ENCODE measurements around the gene KIF4A. TPM values are rescaled to one million over a fixed set of nuclear protein-coding genes. Genes with fewer than 3 reads are reported as not detected.
"Not testable (repeated sequence)": the region's sequence is repeated elsewhere in the genome, so short reads cannot be mapped to it uniquely, and the experiment has no call there.

The KIF4A gene
- total and polyA plus RNA-seq, 9 of the 15 experiments (the other 6 are each of a cell fraction or from before 2014, with no cell fraction given), result 13.0 to 42.7 (median 35.9) TPM

- no peak for ATAC-seq
- intact Hi-C loops (cut with micrococcal nuclease), result no loop called here
- no peak overlapping the region for H3K4me2 ChIP-seq (ENCODE audit: insufficient read depth, low read length)
Observed at GRCh38 chrX:70322784-70323183, 32.9 kb downstream of the KIF4A start.

DNA sequence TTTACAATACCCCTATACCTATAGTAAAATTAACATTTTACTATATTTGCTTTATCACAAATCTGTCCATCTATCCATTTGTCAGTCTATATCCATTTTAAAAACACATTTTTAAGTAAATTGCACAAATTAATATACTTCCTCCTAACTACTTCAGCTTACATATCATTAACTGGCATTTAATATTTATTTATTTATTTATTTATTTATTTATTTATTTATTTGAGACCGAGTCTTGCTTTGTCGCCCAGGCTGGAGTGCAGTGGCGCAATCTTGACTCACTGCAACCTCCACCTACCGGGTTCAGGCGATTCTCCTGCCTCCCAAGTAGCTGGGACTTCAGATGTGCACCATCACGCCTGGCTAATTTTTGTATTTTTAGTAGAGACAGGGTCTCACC lies 33.7 kb downstream of the KIF4A start:
- CTCF ChIA-PET (ENCODE audit: low intra/inter-chr PET ratio); FAIRE-seq: not testable (repeated sequence)
- WGBS (ENCODE audit: insufficient coverage, low coverage, missing lambda C conversion rate), result 92% methylated on average over 6 of the region's 6 CpGs

More at GRCh38 chrX:70322784-70323183, 32.9 kb downstream of the KIF4A start:
- H3K4me3 ChIP-seq, result no peak overlapping the region
- in situ Hi-C loops (cut with MboI), result no loop called here
- WGBS (ENCODE audit: insufficient coverage, low coverage, missing lambda C conversion rate), result 90% methylated on average over 4 of the region's 4 CpGs
- no TSS peak for BruUV-seq (replicated peaks)
- H3K4me1 ChIP-seq (replicated peaks in 1 of 2; ENCODE audit: control insufficient read depth in 2 of 2, insufficient read depth in 2 of 2, low read length in 2 of 2), result no peaks in the 10 kb centered on the region
- no peaks in the 10 kb centered on the region for H3K9me3 ChIP-seq (replicated peaks; ENCODE audit: control insufficient read depth, insufficient read depth, low read depth, low read length)
- no peaks in the 10 kb centered on the region for H3K9me1 ChIP-seq (ENCODE audit: control insufficient read depth, insufficient read depth, low read length)
- no peak overlapping the region for H2AFZ ChIP-seq (ENCODE audit: low read depth, low read length)
- no peak for FAIRE-seq
- CTCF ChIA-PET (ENCODE audit: low intra/inter-chr PET ratio), result no interaction called here
- no peak overlapping the region for H3K9ac ChIP-seq (ENCODE audit: insufficient read depth in 1 of 2, low read depth in 2 of 2, low read length in 2 of 2)
- POLR2A ChIA-PET, result no interaction called here
- H3K27me3 ChIP-seq (ENCODE audit: control insufficient read depth in 2 of 2, insufficient read depth in 2 of 2, low read length in 2 of 2), result no peaks in the 10 kb centered on the region
- H3K27ac ChIP-seq (ENCODE audit: extremely low read depth, low read depth, low read length), result no peak overlapping the region
- H3K79me2 ChIP-seq (ENCODE audit: control insufficient read depth, insufficient read depth, low read length), result no peaks in the 10 kb centered on the region
- H4K20me1 ChIP-seq (replicated peaks; ENCODE audit: control insufficient read depth, insufficient read depth, low read length), result no peaks in the 10 kb centered on the region
- no peak for DNase-seq (ENCODE audit: extremely low read depth in 1 of 4, low spot score in 3 of 4)
- no peak for TF ChIP-seq HSF4 (CRISPR knock-in tag; IDR thresholded peaks at IDR 0.05; ENCODE audit: borderline replicate concordance)
- no peak for TF ChIP-seq CBX5 (IDR thresholded peaks at IDR 0.05; ENCODE audit: borderline replicate concordance, low read depth)
- no peak for TF ChIP-seq RBM22 (IDR thresholded peaks at IDR 0.05; ENCODE audit: low read depth, low read length, poor library complexity, severe bottlenecking)
- no peak for TF ChIP-seq TEAD4 (IDR thresholded peaks at IDR 0.05; ENCODE audit: low read length)
- no peak for TF ChIP-seq TEAD4 (CRISPR knock-in tag; IDR thresholded peaks at IDR 0.05; ENCODE audit: borderline replicate concordance)
- TF ChIP-seq PRDM10 (IDR thresholded peaks at IDR 0.05; ENCODE audit: partially characterized antibody), result no peak
- TF ChIP-seq TEAD2 (tag; IDR thresholded peaks at IDR 0.05), result no peak
- TF ChIP-seq HES1 (IDR thresholded peaks at IDR 0.05; ENCODE audit: low read depth), result no peak
- no peak for TF ChIP-seq PHF21A (IDR thresholded peaks at IDR 0.05; ENCODE audit: borderline replicate concordance, low read depth)
- no peak for TF ChIP-seq SRSF9 (IDR thresholded peaks at IDR 0.05; ENCODE audit: borderline replicate concordance, low read depth, low read length)
- TF ChIP-seq WHSC1 (IDR thresholded peaks at IDR 0.05; ENCODE audit: low read length), result no peak
- peaks cover 2% of the 10 kb centered on the region; the same call in 1 of the 3 replicates for H3K36me3 ChIP-seq (ENCODE audit: control insufficient read depth, insufficient read depth, low read length)

More for the DNA sequence above, 33.7 kb downstream of the KIF4A start:
- H4K20me1 ChIP-seq (replicated peaks; ENCODE audit: control insufficient read depth, insufficient read depth, low read length); H3K9me1 ChIP-seq (ENCODE audit: control insufficient read depth, insufficient read depth, low read length); in situ Hi-C loops (cut with MboI); H3K9ac ChIP-seq (ENCODE audit: insufficient read depth in 1 of 2, low read depth in 2 of 2, low read length in 2 of 2); DNase-seq (ENCODE audit: extremely low read depth in 1 of 4, low spot score in 3 of 4); H3K36me3 ChIP-seq (ENCODE audit: control insufficient read depth, insufficient read depth, low read length); H3K9me3 ChIP-seq (replicated peaks; ENCODE audit: control insufficient read depth, insufficient read depth, low read depth, low read length); H3K4me1 ChIP-seq (replicated peaks in 1 of 2; ENCODE audit: control insufficient read depth in 2 of 2, insufficient read depth in 2 of 2, low read length in 2 of 2); H3K4me2 ChIP-seq (ENCODE audit: insufficient read depth, low read length); H3K27me3 ChIP-seq (ENCODE audit: control insufficient read depth in 2 of 2, insufficient read depth in 2 of 2, low read length in 2 of 2); POLR2A ChIA-PET; H3K79me2 ChIP-seq (ENCODE audit: control insufficient read depth, insufficient read depth, low read length); H3K4me3 ChIP-seq; H3K27ac ChIP-seq (ENCODE audit: extremely low read depth, low read depth, low read length); intact Hi-C loops (cut with micrococcal nuclease); H2AFZ ChIP-seq (ENCODE audit: low read depth, low read length); ATAC-seq; BruUV-seq (replicated peaks): not testable (repeated sequence)

All from K562 (cell line).